AG04449 (cell line): Measurements from ENCODE around the gene PMS2.
"Not testable (repeated sequence)": the region's sequence is repeated elsewhere in the genome, so short reads cannot be mapped to it uniquely, and the experiment has no call there.

ENCODE experiments used
- CTCF ChIA-PET: fragments of 350-600 bp; formaldehyde crosslinking; extraction: SDS; loops from one replicate; lab custom pipeline; 2021; ENCODE audit warnings: antibody characterized with exemption; lab: Yijun Ruan, JAX
- POLR2A ChIA-PET: fragments of 400-600, 350-600 bp; formaldehyde crosslinking; extraction: SDS; loops from one replicate; lab custom pipeline; 2020; ENCODE audit warnings: antibody characterized with exemption, inconsistent platforms; lab: Yijun Ruan, JAX
- DNase-seq: peaks from one replicate; pipeline ENCODE4 v3.0.0-alpha.2; 2010; ENCODE audit warnings: low read depth, low spot score
- H3K4me3 ChIP-seq: 2 replicates; pipeline ENCODE4 v1.5.1; 2011; ENCODE audit warnings: low read depth, mild to moderate bottlenecking, control low read depth, low read length

PMS2 gene

GRCh38 chr7:5924630-5925029 lies 84.2 kb downstream of the PMS2 start:
- POLR2A ChIA-PET, H3K4me3 ChIP-seq, DNase-seq, CTCF ChIA-PET: not testable (repeated sequence)

- H3K4me3 ChIP-seq, CTCF ChIA-PET, POLR2A ChIA-PET, DNase-seq: not testable (repeated sequence)
Observed at GRCh38 chr7:5924180-5924579, 84.7 kb downstream of the PMS2 start.
